NCI-H2029 treated with DMSO at 0.1 percent for 48 hours (cell line): Measurements from ENCODE around the gene KIF13A.
"Not testable (repeated sequence)": the region's sequence is repeated elsewhere in the genome, so short reads cannot be mapped to it uniquely, and the experiment has no call there.

Experiments used
- DNase-seq: peaks from one replicate; lab custom pipeline; 2025; lab: John Stamatoyannopoulos, UW

Gene KIF13A

DNA sequence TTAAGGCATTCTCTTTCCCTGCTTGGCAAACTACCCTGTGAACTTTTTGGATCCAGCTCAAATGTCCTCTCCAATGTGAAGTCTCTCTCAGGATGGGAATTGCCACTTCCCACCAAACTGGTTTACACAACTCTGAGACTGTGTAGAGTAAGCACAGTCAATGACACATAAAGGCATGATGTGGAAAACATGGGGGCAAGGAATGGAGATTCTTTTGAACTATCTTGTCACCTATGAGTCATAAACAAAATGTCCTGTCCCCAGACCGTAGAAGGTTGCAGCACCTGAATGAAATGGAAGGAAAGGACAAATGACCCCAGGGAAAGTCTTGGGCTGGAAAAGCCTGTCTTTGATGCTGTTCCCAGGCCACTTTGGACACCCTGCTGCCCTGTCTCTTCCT, 11.0 kb upstream of the KIF13A start:
- no peak for DNase-seq

GRCh38 chr6:17998003-17998402, 10.6 kb upstream of the KIF13A start:
- no peak for DNase-seq

DNA sequence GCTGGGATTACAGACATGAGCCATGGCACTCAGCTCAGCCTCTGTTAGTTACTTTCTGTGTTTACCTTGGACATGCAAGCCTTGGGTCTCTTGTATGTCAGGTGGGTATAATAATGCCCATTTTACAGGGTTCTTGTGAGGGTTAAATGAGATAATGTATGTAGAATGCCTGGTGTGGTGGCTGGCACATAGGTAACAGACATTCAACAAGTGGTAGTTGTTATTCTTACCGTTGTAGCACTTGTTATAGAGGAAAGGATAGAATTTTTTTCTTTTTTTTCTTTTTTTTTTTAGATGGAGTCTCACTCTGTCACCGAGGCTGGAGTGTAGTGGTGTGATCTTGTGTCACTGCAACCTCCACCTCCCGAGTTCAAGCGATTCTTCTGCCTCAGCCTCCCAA, 8.0 kb upstream of the KIF13A start:
- DNase-seq, result no peak

DNA sequence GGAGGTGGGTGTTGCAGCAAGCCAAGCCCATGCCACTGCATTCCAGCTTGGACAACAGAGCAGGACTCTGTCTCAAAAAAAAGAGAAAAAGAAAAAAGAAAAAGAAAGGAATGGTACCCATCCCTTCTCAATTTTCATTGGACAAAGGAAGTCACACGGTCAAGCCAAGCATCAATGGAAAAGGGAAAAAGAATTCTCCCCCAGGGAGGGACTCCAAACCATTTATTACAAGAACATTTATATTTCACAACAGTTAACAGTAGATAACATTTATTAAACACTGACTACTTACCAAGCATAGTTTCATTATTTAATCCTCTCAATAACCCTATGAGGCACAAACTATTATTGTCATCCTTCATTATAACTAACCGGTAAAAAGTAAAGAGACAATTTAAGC, 6.6 kb upstream of the KIF13A start:
- no peak for DNase-seq

- no peak for DNase-seq
Observed at GRCh38 chr6:17988422-17988944, 1.0 kb upstream of the KIF13A start.

- peak; percentile 84 for DNase-seq
Observed at GRCh38 chr6:17987697-17988421, 424 bp upstream of the KIF13A start.

DNA sequence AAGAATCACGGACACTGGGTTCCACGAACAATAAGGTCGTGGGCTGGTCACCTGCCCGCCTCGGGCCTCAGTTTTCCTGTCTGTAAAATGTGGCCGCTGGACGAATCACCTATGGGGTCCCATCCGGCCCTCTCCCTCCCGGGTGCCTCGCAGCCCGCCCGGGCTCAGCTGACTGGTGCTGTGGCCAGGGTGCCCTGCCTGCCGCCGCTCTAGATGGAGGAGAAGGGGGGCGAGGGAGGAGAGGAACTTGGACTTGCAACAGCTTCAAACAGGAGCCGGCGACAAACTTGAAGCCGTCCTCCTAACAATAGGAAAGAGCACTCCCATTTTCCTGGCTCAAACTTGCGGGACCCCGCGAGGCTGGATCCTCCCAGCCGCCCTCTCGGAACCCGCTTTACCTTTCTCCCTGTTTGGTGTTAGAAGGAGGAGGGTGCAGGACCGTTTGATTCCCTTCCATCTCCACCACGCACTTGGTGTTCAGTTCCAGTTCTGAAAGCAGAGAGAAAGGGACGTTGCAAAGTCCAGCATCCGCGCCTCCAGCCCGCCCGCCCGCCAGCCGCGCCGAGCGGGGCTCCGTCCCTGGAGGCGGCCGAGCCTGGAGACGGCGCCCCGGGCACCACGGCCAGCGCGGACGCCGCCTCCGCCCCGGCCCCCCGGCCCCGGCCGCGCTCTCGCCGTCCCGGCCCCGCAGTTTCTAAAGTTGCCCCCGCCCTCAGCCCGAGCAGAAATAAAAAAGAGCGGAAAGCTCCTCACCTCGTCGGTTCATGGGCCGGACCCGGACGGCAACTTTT, 584 bp downstream of the KIF13A start:
- DNase-seq, result no peak

DNA sequence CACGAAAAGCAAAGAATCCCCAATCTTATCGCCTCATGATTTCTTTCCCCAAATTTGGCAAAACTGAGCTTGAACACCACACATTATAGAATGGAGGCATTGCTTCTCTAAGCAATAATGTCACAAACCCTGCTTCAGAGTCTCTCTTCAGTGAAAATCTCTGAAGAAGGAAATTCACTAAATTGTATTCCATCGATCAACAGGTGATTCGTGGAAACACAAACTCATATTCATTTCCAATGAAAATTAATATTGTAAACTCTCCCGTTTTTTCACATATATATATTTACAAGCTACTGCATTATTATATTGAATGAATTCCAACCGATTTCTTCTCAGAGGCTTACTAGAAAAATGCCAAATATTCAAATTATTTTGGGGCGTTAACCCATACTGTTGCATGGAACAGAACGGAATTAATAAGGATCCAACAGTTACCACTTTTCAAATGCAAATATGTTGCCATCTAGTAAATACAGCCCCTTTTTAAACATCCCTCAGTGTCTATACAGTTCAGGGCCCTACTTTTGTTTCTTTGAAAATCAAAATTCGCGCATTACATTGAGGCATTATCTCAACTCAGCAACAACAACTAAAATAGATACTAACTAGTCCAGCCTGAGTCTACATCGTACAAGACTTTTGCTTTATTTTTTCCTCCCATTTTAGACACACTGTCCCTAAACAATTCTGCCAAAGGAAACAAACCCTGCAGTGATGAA, 1.3 kb downstream of the KIF13A start:
- no peak for DNase-seq

GRCh38 chr6:17984812-17985670, 2.4 kb downstream of the KIF13A start:
- no peak for DNase-seq

- DNase-seq, result no peak
Observed at GRCh38 chr6:17984399-17984798, 3.0 kb downstream of the KIF13A start.

DNA sequence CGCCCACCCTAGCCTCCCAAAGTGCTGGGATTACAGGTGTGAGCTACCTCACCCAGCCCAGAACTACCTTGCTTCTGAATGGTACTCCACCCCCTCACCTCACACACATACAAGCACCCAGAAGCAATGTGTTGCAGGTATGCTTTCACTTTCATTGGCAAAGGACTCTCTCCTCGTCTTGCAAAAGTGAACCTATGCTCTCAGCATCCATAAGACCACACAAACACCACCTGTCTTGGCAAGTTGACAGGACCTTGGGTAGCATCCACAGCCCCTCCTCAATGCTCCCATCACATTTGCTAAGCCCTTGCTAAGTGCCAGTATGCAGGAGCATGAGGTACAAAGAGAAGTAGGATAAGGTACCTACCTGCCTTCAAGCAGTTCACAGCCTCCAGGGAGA, 3.7 kb downstream of the KIF13A start:
- no peak for DNase-seq

DNA sequence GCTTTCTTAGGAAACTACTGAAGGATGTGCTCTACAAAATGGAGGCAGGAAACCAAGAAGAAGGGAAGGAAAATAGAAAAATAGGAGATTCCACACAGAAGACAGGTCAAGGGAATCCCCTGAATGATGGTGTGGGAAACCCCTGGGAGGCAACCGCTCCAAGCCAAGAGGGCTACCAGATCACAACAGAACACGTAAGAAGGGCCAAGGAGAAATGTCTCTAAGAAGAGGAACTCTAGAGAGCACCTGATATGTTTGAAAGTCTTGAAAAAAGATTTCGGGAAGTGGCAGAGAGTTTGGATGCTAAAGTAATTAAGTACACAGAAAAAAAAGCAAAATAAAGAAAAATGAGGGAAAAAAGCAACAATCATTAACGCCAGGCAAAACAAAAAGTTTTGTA, 7.1 kb downstream of the KIF13A start:
- DNase-seq, result no peak

GRCh38 chr6:17979479-17979878, 8.0 kb downstream of the KIF13A start:
- DNase-seq, result no peak

GRCh38 chr6:17976258-17976657, 11.2 kb downstream of the KIF13A start:
- not testable (repeated sequence) for DNase-seq

GRCh38 chr6:17974570-17975368, 12.7 kb downstream of the KIF13A start:
- no peak for DNase-seq

DNA sequence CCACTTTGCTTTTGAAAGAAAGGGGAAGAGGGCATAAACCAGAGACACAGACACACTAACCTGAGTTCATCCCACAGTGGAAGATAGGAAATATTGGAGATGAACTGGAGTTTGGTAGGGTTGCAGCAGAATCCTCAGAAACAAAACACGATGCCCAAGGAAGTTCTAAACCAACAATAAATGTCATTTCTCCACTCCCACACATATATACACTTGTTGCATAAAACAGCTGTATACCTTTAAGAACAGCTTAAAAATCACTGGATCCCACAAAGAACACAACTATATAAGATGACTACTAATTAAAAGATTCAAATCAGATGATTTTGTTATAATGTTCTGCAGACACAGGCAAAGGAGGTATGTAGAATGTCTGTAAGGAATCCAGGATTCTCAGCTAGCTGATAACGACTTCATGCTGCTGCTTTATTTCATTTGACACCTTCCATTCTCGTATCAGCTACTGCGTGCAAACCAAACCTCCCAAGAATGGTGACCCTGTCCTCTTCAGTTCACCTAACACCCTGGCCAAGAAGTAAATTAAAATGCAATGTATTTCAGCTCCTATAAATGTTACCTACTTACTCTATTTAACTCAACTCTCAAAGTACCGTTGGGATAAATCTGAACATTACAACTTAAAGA, 14.3 kb downstream of the KIF13A start:
- no peak for DNase-seq

- DNase-seq, result no peak
Observed at GRCh38 chr6:17972074-17972952, 15.1 kb downstream of the KIF13A start.

- no peak for DNase-seq
Observed at GRCh38 chr6:17971128-17972073, 16.0 kb downstream of the KIF13A start.
